ENCODE data around the gene IST1.
A peak's percentile ranks its signal among the peaks of the same experiment; 100 is the strongest.
"Not testable (repeated sequence)": the region's sequence is repeated elsewhere in the genome, so short reads cannot be mapped to it uniquely, and the experiment has no call there.

IST1 gene

DNA sequence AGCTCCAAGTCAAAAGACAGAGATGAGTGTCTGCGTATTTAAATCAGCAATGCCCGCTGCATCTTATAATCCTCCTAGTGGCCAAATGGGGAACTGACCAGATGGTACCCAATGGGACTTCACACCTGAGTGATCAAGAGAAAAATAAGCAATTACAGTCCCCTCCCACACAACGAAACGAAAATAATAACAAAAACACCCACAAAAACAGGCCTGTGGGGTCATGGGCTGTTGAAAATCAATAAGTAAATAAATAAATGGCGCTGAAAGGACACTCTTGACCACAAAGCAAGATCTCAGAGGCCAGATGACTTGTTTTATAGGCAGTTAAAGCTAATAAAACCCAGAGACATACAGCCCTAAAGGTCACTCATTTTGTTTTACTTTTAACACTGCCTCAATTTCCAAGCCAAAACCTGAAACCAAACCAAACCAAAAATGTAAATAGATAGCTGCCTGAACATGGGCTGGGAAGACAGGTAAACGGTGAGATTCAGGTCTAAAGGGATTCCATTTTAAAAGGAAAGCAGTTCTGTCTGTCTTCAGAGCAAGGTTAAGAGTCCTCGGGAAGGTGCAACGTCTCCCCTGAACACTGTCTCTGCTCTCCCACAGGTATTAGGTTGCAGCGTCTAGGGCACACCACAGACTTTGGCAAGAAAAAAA, 12.7 kb upstream of the IST1 start:
- peak; percentile 75 for DNase-seq (ENCODE audit: low spot score)

DNA sequence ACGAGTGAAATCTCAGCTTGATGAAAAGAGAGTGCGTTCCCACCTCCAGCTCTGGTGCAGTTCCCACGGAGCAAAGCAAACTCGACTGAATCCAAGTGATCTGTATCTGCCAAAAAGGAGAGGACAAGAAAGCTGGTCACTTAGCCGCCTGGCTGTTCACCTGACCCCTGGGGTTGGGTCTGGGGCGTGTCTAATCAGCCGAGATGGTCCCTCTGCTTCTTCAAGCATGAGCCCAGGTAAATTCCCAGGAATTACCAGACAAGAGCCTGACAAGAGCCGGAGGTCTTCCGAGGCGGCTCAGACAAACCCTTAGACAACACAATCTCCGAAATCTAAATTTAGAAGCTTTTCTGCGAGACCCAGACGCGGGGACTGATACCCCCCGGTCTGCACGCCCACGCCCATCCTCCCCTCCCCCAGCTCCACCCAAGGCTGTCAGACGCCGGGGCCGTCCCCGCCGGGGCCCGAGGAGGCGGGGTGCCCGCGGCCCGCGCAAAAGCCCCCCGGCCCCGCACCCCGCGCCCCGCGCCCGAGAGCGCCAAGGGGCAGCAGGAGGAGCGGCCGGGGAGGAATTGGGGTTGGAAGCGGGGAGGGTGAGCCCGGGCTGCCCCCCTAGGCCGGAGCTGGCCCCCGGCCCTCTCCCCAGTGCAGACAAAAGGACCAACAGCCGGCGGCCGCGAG, 12.0 kb upstream of the IST1 start:
- peak; percentile 57 for DNase-seq (ENCODE audit: low spot score)

DNA sequence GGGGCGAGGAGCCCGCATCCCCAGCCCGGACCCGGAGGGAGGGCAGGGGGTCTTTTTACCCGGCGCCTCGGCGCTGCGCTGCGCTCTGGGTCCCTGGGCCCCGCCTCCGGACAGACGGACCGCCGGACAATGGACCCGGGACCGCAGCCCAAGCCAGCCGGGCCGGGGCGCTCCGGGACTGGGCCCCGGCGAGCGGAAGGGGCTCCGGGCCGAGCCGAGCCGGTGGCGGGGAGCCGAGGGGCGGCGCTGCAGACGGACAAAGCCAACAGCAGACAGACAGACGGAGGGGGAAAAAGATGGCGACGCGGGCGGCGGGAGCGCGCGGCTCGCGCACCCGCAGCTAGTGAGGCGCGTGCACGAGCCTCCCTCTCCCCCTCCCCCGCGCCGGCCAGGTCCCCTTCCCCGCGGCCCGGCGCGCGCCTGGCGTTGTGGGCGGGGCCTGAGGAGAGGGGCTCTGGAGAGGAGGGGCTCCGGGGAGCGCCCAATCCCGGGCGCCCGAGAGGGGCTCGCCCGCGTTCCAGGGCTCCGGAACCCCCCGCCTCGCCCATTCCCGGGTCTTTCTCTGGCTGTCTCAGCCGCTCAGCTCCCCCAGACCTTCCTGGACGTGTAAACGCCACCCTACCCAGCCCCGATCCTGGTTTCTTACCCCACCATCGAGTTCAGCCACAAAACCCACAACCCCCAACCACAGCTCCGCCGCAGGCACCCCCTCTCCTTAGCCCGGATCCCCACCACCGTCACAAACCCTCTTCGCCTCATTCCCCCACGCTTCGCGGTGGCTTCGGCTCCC, 11.3 kb upstream of the IST1 start, which contains the start of gene ZNF821:
ZNF821 (minus strand) TSS at position 334 of the 790 bp plus-strand sequence. CDS start 4,236 bp downstream, outside the sequence.
- peak; percentile 94 for DNase-seq (ENCODE audit: low spot score)

DNA sequence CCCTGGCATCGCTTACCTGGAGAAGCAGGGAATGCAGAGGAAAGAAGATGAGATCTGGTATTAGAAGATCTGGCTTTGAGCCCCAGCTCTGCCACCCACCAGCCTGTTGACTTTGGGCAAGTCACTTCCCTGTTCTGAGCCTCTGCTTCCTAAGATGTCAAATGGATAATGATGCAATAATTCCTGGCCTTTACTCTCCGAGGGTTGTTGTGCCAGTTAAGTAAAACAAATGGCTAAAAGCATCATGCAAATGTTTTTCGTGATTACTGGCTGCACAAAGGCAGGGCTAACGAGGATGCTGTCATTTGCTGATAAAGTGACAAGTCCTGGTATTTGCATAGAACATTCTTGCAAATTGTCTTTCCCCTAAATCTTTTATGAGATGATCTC, 10.1 kb upstream of the IST1 start:
- peak; percentile 57 for DNase-seq (ENCODE audit: low spot score)

DNA sequence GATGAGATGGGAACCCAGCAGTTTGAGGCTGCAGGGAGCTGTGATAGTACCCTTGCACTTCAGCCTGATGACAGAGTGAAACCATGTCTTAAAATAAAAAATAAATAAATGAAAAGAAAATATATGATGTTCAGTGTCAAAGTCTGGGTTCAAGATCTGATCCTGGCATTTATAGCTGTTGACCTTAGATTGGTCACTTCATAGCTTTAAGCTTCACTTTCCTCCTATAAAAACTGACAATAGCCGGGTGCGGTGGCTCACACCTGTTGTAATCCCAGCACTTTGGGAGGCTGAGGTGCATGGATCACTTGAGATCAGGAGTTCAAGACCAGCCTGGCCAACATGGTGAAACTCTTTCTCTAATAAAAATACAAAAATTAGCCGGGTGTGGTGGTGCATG, 6.2 kb upstream of the IST1 start:
- DNase-seq (ENCODE audit: low spot score), result no peak

DNA sequence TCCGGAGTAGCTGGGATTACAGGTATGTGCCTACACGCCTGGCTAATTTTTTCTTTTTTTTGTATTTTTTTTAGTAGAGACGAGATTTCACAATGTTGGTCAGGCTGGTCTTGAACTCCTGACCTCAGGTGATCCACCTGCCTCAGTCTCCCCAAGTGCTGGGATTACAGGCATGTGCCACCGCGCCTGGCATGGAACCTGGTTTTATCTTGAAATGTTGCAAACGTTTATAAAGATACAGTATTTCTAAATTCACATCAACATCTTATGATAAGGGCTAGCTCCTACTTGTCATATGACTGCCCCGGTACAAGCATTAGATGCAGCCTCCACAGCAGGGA, 1.5 kb upstream of the IST1 start:
- DNase-seq (ENCODE audit: low spot score), result no peak

DNA sequence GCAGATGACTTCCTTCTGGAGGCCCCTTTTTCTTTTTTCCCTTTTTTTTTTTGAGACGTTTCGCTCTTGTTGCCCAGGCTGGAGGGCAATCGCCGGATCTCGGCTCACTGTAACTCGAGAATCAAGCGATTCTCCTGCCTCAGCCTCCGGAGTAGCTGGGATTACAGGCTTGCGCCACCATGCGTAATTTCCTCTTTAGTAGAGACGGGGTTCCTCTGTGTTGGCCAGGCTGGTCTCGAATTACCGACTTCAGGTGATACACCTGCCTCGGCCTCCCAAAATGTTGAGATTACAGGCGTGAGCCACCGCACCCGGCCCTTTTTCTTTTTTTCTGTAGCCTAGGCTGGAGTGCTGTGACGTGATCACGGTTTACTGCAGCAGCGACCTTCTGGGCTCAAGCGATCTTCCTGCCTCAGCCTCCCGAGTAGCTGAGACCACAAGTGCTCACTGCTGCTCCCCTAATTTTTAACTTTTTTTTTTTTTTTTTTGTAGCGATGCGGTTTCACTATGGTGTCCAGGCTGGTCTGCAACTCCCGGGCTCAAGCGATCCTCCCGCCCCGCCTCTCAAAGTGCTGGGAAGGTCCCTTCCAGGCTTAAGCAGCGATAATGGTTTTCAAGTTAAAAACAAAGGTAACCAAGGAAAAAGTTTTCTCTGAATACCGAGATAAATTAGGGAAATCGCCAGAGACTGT, 956 bp upstream of the IST1 start:
- DNase-seq (ENCODE audit: low spot score), result no peak

DNA sequence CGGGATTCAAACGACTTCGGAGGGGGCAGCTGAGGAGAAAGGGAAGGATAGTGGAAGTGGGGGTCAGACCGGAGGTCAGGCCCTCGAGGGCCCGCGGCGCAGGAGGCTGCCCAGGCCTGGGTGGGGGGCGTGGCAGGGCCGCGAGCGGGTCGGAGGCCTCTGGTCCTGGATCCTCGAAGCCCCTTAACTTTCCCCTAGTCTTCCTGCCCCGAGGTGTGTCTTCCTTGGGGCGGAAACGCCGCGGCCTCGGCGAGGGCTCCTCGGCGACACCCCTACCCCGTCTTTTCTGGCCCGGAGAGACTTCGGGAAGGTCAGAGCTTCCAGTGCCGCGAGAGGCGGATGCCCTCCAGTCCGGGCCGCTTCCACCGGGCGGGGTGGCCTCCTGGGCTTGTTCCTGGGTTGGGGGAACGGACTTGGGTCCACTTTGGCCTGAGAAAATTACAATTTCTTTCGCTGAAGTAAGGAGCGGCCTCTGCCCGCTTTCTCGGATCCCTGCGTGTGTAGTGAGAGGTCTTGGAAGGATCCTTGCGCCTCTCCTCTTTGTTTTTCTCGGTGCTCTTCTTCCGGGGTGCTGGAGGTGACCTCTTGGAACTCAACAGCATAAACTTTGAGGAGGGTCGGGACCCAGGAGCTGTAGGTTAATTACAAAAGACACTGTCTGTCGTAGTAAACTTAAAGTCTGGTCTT, 491 bp downstream of the IST1 start:
- DNase-seq (ENCODE audit: low spot score), result peak; percentile 38

DNA sequence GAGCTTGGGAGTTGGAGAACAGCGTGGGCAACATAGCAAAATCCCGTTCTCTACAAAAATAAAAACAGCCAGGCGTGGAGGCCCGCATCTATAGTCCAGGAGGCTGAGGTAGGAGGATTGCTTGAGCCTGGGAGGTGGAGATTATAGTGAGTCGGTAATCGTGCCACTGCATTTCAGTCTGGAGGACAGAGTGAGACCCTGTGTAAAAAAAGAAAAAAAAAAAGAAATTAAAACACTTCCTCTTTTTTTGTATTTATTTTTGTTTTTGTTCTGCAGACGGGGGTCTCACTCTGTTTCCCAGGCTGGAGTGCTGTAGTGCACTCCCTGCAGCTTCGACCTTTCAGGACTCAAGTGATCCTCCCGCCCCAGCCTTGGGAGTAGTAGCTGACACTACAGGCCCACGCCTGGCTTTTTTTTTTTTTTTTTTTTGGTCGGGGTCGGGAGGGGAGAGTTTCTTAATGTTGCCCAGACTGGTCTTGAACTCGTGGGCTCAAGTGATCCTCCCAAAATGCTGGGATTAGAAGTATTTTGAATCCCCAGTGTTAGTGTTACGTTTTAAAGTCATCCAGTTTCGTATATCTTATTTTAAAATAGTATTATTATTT, 1.5 kb downstream of the IST1 start:
- DNase-seq (ENCODE audit: low spot score), result no peak

DNA sequence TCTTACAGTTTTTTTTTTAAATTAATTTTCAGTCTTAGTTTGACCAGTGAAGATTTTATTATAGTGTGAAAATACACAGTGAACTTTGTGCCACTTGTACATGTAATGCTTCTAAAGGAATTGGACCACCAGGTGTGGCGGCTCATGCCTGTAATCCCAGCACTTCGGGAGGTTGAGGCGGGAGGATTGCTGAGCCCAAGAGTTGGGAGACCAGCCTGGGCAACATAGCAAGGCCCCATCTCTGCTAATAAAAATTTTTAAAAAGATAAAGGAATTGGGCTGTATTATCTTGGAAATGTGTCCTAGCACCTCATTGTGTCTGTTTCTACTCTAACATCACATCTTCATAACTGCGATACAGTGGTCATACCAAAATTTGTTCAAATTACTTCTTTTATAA, 3.8 kb downstream of the IST1 start:
- DNase-seq (ENCODE audit: low spot score), result no peak

DNA sequence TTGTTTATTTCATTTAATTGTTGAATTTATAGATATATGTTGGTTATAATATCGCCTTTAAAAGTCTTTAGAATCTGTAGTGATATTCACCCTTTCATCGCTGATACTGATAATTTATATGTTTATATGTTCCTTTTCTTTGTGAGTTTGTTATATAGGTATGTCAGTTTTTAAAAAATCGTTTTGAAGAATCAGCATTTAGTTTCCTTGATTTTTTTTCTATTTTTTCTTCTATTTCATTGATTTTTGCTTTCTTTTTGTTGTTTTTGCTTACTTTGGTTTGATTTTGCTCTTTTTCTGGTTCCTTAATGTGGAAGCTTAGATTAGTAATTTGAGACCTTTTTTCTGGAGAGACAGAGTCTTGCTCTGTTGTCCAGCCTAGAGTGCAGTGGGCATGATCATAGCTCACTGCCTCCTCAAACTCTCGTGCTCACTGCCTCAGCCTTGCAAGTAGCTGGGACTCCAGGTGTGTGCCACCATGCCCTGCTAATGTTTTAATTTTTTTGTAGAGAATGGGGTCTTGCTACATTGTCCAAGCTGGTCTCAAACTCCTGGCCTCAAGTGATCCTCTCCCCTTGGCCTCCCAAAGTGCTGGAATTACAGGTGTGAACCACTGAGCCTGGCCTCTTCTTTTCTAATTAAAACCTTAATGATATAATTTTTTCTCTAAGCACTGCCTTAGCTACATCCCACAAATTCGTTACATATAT, 7.5 kb downstream of the IST1 start:
- no peak for DNase-seq (ENCODE audit: low spot score)

DNA sequence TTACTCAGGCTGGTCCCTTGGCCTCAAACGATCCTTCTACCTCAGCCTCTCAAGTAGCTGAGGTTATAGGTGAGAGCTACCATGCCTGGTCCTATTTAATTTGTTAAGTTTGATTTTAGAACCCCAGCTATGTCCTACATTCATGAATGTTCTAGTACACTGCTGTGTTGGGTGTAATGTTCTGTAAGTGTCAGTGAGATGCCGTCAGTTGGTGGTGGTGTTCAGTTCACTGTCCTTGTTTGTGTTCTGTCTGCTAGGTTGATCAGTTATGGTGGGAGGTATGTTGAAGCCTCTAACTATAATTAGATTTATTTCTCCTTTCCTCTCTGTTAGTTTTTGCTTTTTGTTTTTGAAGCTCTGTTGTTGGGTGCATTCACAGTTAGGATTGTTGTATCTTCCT, 8.3 kb downstream of the IST1 start:
- DNase-seq (ENCODE audit: low spot score), result no peak

DNA sequence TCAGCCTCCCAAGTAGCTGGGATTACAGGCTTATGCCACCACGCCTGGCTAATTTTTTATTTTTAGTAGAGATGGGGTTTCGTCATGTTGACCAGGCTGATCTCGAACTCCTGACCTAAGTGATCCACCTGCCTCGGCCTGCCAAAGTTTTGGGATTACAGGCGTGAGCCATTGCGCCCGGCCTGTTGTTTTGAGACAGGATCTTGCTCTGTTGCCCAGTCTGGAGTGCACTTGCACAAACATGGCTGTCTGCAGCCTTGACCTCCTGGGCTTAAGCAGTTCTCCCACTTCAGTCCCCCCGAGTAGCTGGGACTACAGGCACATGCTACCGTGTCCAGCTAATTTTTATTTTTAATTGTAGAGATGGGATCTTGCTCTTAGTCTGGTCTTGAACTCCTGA, 8.9 kb downstream of the IST1 start:
- DNase-seq (ENCODE audit: low spot score), result no peak

DNA sequence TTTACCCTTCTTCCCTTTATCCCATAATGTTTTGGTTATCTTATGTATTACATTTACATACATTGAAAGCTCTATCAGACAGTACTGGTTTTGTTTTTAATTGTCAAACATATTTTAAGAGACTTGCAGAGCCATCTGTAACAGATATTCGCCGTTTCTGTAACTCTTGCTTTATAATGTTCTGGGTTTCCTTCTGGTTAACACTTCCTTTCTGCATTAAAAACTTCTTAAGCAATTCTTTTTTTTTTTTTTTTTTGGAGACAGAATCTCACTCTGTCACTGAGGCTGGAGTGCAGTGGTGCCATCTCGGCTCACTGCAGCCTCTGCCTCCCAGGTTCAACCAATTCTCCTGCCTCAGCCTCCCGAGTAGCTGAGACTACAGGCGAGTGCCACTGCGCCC, 10.4 kb downstream of the IST1 start:
- DNase-seq (ENCODE audit: low spot score), result not testable (repeated sequence)

DNA sequence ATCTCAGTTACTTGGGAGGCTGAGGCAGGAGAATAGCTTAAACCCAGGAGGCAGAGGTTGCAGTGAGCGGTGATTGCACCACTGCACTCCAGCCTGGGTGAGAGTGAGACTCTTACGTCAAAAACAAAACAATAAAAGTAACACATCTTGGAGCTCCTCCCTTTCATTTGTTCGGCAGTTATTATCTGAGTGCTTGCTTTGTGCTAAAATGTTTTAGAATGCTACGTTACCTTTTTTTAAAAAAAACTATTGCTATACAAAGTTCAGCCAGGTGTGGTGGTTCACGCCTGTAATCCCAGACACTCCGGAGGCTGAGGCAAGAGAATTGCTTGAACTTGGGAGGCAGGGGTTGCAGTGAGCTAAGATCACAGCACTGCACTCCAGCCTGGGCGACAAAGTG, 15.8 kb downstream of the IST1 start:
- no peak for DNase-seq (ENCODE audit: low spot score)

DNA sequence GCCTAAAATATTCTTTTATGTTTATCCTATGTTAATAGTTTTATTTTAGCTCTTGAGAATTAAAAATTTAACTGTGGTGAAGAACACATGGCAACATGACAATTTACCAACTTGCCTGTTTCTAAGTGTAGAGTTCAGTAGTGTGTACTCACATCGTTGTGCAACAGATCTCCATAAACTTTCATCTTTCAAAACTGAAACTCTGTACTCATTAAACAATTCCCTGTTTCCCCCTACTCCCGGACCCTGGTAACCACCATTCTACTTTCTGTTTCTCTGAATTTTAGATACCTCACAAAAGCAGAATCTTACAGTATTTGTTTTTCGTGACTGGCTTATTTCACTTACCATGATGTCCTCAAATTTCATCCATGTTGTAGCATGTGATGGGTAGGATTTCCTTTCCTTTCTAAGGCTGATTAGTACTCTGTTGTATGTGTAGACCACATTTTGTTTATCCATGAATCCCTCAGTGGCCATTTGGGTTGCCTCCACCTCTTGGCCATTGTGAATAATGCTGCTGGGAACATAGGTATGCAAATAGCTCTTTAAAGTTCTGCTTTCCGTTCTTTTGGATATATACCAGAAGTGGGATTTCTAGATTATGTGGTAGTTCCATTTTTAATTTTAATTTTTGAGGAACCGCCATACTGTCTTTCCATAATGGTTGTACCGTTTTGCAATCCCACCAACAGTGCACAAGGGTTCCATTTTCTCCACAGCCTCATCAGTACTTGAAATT, 17.4 kb downstream of the IST1 start:
- no peak for DNase-seq (ENCODE audit: low spot score)

DNA sequence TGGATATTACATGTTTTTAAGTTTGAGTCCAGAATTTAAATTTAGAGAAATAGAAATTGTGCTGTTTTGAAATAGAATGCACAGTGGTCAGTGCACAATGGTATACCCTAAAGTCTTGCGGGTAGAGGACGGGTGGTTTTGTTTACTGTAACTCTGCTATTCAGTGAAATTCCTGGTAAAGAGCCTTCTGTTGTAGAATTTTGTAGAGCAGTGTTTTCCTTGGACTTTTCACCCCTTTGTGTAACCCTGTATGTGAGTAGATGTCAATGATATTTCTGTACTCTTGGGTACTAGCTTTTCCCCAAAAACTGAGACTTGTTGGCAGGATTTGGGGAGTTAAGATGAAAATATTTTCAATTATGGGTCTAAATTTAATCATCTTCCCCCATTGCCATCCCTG, 19.5 kb downstream of the IST1 start:
- no peak for DNase-seq (ENCODE audit: low spot score)

DNA sequence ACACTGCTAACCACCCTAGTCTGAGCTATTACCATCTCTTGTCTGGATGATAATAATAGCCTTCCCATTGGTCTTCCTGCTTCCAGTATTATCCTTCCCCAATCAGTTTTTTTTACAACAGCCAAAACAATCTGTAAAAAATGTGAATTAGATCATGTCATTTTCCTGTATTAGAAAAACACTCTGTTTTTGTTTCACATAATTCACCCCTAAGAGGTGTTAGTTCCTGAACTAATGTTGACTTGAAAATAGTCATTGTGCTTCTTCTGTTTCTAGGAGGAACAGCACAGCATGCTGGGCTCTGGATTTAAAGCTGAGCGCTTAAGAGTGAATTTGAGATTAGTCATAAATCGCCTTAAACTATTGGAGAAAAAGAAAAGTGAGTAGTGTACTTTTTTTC, 20.0 kb downstream of the IST1 start:
- no peak for DNase-seq (ENCODE audit: low spot score)

DNA sequence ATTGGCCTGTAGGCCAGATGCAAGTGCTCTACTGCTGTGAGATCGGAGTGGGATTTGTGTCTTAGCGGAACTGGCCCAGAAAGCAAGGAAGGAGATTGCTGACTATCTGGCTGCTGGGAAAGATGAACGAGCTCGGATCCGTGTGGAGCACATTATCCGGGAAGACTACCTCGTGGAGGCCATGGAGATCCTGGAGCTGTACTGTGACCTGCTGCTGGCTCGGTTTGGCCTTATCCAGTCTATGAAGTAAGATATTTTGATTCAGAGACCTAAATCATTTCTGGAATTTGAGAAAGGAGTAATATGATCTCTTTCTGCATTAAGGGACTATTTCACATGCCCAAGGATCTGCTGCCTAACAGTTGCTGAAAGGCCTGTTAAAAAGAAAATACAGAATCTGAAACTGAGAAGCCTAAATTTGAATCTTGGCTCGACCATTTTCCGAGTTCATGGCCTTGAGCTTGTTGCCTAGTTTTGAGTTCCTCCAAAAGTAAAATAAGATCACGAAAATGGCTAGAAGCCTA, 21.1 kb downstream of the IST1 start:
- DNase-seq (ENCODE audit: low spot score), result no peak

DNA sequence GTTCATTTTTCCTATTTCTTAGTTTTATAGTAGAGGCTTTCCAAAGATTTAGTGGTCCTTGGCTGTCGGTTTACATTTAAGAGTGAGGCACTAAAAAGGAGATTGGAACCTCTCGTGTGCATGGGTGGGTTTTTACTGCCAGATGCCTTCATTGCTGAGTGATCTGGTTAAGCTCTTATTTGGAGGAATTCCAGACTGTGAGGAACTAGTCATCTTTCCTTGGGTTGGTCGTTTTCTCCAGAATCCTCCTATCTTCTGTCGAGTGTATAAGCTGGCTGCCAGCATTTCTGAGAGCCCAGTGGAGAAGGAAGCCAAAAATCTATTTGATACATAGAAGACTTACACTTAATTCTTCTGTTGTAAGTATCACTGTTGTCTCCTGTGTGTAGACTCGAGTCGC, 22.6 kb downstream of the IST1 start:
- no peak for DNase-seq (ENCODE audit: low spot score)

Data from germinal center (tissue), 1 donor.